Thyroid gland (tissue), 4 donors: ENCODE measurements around the gene ACSS1.

Source experiments
- POLR2A ChIP-seq, 2 donors: fragments of 450-650 bp; IDR thresholded peaks; one replicate each; pipeline ENCODE4 v1.6.1; 2017; ENCODE audit warnings: antibody characterized with exemption in 2 of 2, mild to moderate bottlenecking in 2 of 2, moderate library complexity in 1 of 2
- TF ChIP-seq, protein P1 (sequence below), 6 experiments: fragments of 200-600 bp in 3 of 6; fragments of 450-650 bp in 3 of 6; sonication (generic) in 3 of 6; IDR thresholded peaks; one replicate each; pipeline ENCODE4 v1.5.1; 2016 to 2019; ENCODE audit warnings: antibody characterized with exemption in 6 of 6, mild to moderate bottlenecking in 2 of 6, inconsistent platforms in 1 of 6, moderate library complexity in 1 of 6

- TF ChIP-seq, protein P1, sequence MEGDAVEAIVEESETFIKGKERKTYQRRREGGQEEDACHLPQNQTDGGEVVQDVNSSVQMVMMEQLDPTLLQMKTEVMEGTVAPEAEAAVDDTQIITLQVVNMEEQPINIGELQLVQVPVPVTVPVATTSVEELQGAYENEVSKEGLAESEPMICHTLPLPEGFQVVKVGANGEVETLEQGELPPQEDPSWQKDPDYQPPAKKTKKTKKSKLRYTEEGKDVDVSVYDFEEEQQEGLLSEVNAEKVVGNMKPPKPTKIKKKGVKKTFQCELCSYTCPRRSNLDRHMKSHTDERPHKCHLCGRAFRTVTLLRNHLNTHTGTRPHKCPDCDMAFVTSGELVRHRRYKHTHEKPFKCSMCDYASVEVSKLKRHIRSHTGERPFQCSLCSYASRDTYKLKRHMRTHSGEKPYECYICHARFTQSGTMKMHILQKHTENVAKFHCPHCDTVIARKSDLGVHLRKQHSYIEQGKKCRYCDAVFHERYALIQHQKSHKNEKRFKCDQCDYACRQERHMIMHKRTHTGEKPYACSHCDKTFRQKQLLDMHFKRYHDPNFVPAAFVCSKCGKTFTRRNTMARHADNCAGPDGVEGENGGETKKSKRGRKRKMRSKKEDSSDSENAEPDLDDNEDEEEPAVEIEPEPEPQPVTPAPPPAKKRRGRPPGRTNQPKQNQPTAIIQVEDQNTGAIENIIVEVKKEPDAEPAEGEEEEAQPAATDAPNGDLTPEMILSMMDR (IDR thresholded peaks at IDR 0.05): no peak
- TF ChIP-seq POLR2A (IDR thresholded peaks at IDR 0.05): no peak
These were observed 30.3 kb upstream of the ACSS1 start for GRCh38 chr20:25088267-25088666.
